GM12864 (cell line): ENCODE data around the gene GJB6.
"Not testable (repeated sequence)": the region's sequence is repeated elsewhere in the genome, so short reads cannot be mapped to it uniquely, and the experiment has no call there.

ENCODE experiments used
- DNase-seq: peaks from one replicate; pipeline ENCODE4 v3.0.0-alpha.2; 2011; ENCODE audit warnings: low read depth
- H3K4me3 ChIP-seq: 2 replicates; pipeline ENCODE4 v1.5.1; 2011; ENCODE audit warnings: mild to moderate bottlenecking, low read depth, low read length, control low read depth
- CTCF ChIP-seq: IDR thresholded peaks from 2 replicates; pipeline ENCODE4 v1.5.1; 2011; ENCODE audit warnings: low read depth, mild to moderate bottlenecking, moderate library complexity, low read length, control low read depth, inconsistent platforms; ENCODE audit errors: missing control alignments

Gene GJB6

GRCh38 chr13:20231839-20232555 lies at the start of gene GJB6:
Gene GJB6 (minus strand): TSS chr13:20232319. CDS start chr13:20223480, 8,839 bp downstream.
- DNase-seq = no peak
- TF ChIP-seq CTCF = no peak
- peak within 1 kb of the TSS; percentile 4 for H3K4me3 ChIP-seq

- DNase-seq, H3K4me3 ChIP-seq: not testable (repeated sequence)
These were observed 44.8 kb upstream of the GJB6 start for GRCh38 chr13:20276901-20277300.

GRCh38 chr13:20274466-20274865 lies 42.3 kb upstream of the GJB6 start:
- TF ChIP-seq CTCF = no peak
- no peak for DNase-seq
- no peak overlapping the region for H3K4me3 ChIP-seq

GRCh38 chr13:20272588-20273171 lies 40.6 kb upstream of the GJB6 start:
- TF ChIP-seq CTCF = no peak
- no peak for DNase-seq
- no peak overlapping the region for H3K4me3 ChIP-seq

GRCh38 chr13:20272104-20272503 lies 40.0 kb upstream of the GJB6 start:
- H3K4me3 ChIP-seq = no peak overlapping the region
- TF ChIP-seq CTCF = no peak
- DNase-seq = no peak

GRCh38 chr13:20271441-20271840 lies 39.3 kb upstream of the GJB6 start:
- TF ChIP-seq CTCF = no peak
- no peak overlapping the region for H3K4me3 ChIP-seq
- no peak for DNase-seq

- DNase-seq = no peak
- TF ChIP-seq CTCF = no peak
- no peak overlapping the region for H3K4me3 ChIP-seq
These were observed 38.2 kb upstream of the GJB6 start for GRCh38 chr13:20270163-20270865.
